Fibroblast of gingiva (primary cell): ENCODE results near the gene PLCB3.

Experiments used
- DNase-seq: peaks from one replicate; pipeline ENCODE4 v3.0.0-alpha.2; 2011; ENCODE audit warnings: low read depth

The PLCB3 gene

GRCh38 chr11:64250415-64251015 lies 815 bp upstream of the PLCB3 start:
- no peak for DNase-seq

- DNase-seq, result no peak
Measured at GRCh38 chr11:64251753-64252002, 348 bp downstream of the PLCB3 start.

GRCh38 chr11:64252003-64252872 lies 908 bp downstream of the PLCB3 start:
- DNase-seq, result peak; percentile 27

GRCh38 chr11:64253043-64253442 lies 1.7 kb downstream of the PLCB3 start:
- no peak for DNase-seq

GRCh38 chr11:64253481-64253880 lies 2.2 kb downstream of the PLCB3 start:
- no peak for DNase-seq

GRCh38 chr11:64254326-64254725 lies 3.0 kb downstream of the PLCB3 start:
- DNase-seq, result no peak

- DNase-seq, result no peak
Measured at GRCh38 chr11:64255135-64256128, 4.1 kb downstream of the PLCB3 start.

- DNase-seq, result no peak
Measured at GRCh38 chr11:64256300-64256699, 5.0 kb downstream of the PLCB3 start.

- no peak for DNase-seq
Measured at GRCh38 chr11:64258356-64258755, 7.0 kb downstream of the PLCB3 start.

- DNase-seq, result no peak
Measured at GRCh38 chr11:64258946-64259532, 7.7 kb downstream of the PLCB3 start.

- DNase-seq, result no peak
Measured at GRCh38 chr11:64259533-64260067, 8.3 kb downstream of the PLCB3 start.

GRCh38 chr11:64260147-64260708 lies 8.9 kb downstream of the PLCB3 start:
- DNase-seq, result no peak

- no peak for DNase-seq
Measured at GRCh38 chr11:64261556-64262080, 10.3 kb downstream of the PLCB3 start.

- no peak for DNase-seq
Measured at GRCh38 chr11:64262271-64263002, 11.1 kb downstream of the PLCB3 start.

- DNase-seq, result no peak
Measured at GRCh38 chr11:64263021-64263946, 12.0 kb downstream of the PLCB3 start.

GRCh38 chr11:64263947-64264317 lies 12.6 kb downstream of the PLCB3 start:
- DNase-seq, result no peak

- DNase-seq, result no peak
Measured at GRCh38 chr11:64264371-64264852, 13.1 kb downstream of the PLCB3 start.

- no peak for DNase-seq
Measured at GRCh38 chr11:64265176-64266160, 14.1 kb downstream of the PLCB3 start.
